Panc1 (cell line): ENCODE results near the gene CDCA7. TPM values are rescaled to one million over a fixed set of nuclear protein-coding genes. Genes with fewer than 3 reads are reported as not detected.

Experiments
- ATAC-seq: fragments of 200-7000 bp; cut with Tn5 transposase; 2 replicates; pipeline ENCODE4 v1.9.1; 2020; ENCODE audit warnings: mild to moderate bottlenecking, moderate library complexity
- Bru-seq: library from RNA; stranded (reverse); fragments of 400-500 nt; gene quantifications from one replicate; lab custom pipeline; 2021; lab: Mats Ljungman, UMichigan
- BruChase-seq, 2 experiments: library from RNA; stranded (reverse); fragments of 400-500 nt; gene quantifications; one replicate each; lab custom pipeline; 2021; lab: Mats Ljungman, UMichigan
- BruUV-seq: library from RNA; stranded (reverse); fragments of 400-500 nt; replicated peaks from 2 replicates; lab custom pipeline; 2021; lab: Mats Ljungman, UMichigan
- CTCF ChIA-PET: fragments of 300-600 bp; sonication (Branson Sonifier 250); formaldehyde crosslinking; loops from one replicate; lab custom pipeline; 2022; ENCODE audit warnings: antibody characterized with exemption; lab: Charles Lee
- POLR2A ChIA-PET: fragments of 300-600 bp; sonication (Branson Sonifier 250); formaldehyde crosslinking; loops from one replicate; lab custom pipeline; 2022; ENCODE audit warnings: antibody characterized with exemption; lab: Charles Lee
- DNase-seq: peaks from one replicate; pipeline ENCODE4 v3.0.0-alpha.2; 2010; ENCODE audit warnings: low read depth, low spot score
- H3K27ac ChIP-seq: 2 replicates; pipeline ENCODE4 v1.5.1; 2011; ENCODE audit warnings: mild to moderate bottlenecking, low read length, inconsistent platforms
- H3K27me3 ChIP-seq: fragments of 200-500 bp; sonication (Bioruptor generic); 2 replicates; pipeline ENCODE4 v1.6.0; 2014; ENCODE audit warnings: low read length, inconsistent platforms; ENCODE audit not compliant: control insufficient read depth, insufficient read depth
- H3K36me3 ChIP-seq: fragments of 200-500 bp; sonication (Bioruptor generic); 2 replicates; pipeline ENCODE4 v1.5.1; 2014; ENCODE audit warnings: inconsistent platforms, mild to moderate bottlenecking, low read length, moderate library complexity; ENCODE audit not compliant: control insufficient read depth, insufficient read depth
- H3K4me1 ChIP-seq: 2 replicates; pipeline ENCODE4 v1.5.1; 2011; ENCODE audit warnings: inconsistent platforms, mild to moderate bottlenecking, low read length, moderate library complexity; ENCODE audit not compliant: control insufficient read depth, insufficient read depth
- H3K4me3 ChIP-seq, 2 experiments: 2 replicates each; pipeline ENCODE4 v1.5.1; 2011 to 2012; ENCODE audit warnings: low read depth in 2 of 2, low read length in 2 of 2, mild to moderate bottlenecking in 2 of 2, inconsistent platforms in 1 of 2, moderate library complexity in 1 of 2
- H3K9me3 ChIP-seq: fragments of 200-500 bp; sonication (Bioruptor generic); 2 replicates; pipeline ENCODE4 v1.5.1; 2014; ENCODE audit warnings: low read depth, mild to moderate bottlenecking, inconsistent platforms, low read length, moderate library complexity; ENCODE audit not compliant: control insufficient read depth, insufficient read depth
- POLR2AphosphoS5 ChIP-seq: IDR thresholded peaks from 2 replicates; pipeline ENCODE4 v1.6.1; 2012; ENCODE audit warnings: mild to moderate bottlenecking, low read depth, low read length, moderate library complexity
- SIN3A ChIP-seq: IDR thresholded peaks from 2 replicates; pipeline ENCODE4 v1.6.1; 2012; ENCODE audit warnings: low read depth, mild to moderate bottlenecking, low read length, moderate library complexity, borderline replicate concordance; ENCODE audit not compliant: insufficient read depth
- TCF7L2 ChIP-seq: IDR thresholded peaks from 2 replicates; pipeline ENCODE4 v1.6.1; 2011; ENCODE audit warnings: mild to moderate bottlenecking, low read depth, low read length, inconsistent platforms
- in situ Hi-C: cut with HindIII; loops from 2 replicates; pipeline ENCODE4 v1.10.0; 2016; ENCODE audit warnings: low sequenced_read_pairs, low pct_unique_long_range_greater_than_20kb
- intact Hi-C: fragments of 100-400 bp; cut with micrococcal nuclease; formaldehyde crosslinking; loops from one replicate; pipeline ENCODE4 v1.10.0; 2022; ENCODE audit not compliant: unreplicated experiment
- long read RNA-seq: library from polyadenylated mRNA; unstranded; transcript quantifications from one replicate; pipeline ENCODE4 v2.0.0, GENCODE V29; 2021; ENCODE audit not compliant: unreplicated experiment
- polyA plus RNA-seq: library from polyadenylated mRNA; unstranded; fragments of >200 nt; gene quantifications from one replicate; pipeline ENCODE4 v1.2.1, GENCODE V29; 2012; ENCODE audit warnings: missing spikeins; ENCODE audit not compliant: insufficient read length
- total RNA-seq: library from RNA; stranded (reverse); gene quantifications from one replicate; pipeline ENCODE4 v1.2.1, GENCODE V29; 2021; ENCODE audit not compliant: unreplicated experiment
- TF ChIP-seq, protein P1 (sequence below): fragments of 450-650 bp; IDR thresholded peaks from 2 replicates; pipeline ENCODE4 v1.5.1; 2017; ENCODE audit warnings: mild to moderate bottlenecking
- TF ChIP-seq, protein P2 (sequence below), 2 experiments: IDR thresholded peaks; 2 replicates each; pipeline ENCODE4 v1.6.1; 2011 to 2012; ENCODE audit warnings: low read depth in 2 of 2, control low read depth in 1 of 2, low read length in 1 of 2, mild to moderate bottlenecking in 1 of 2, moderate library complexity in 1 of 2; ENCODE audit not compliant: insufficient read depth in 1 of 2

CDCA7 gene
- total RNA-seq (60.5 TPM), Bru-seq, nascent RNA (percentile 94 among the genes with signal in this experiment), BruChase-seq, experiment 1, labeled RNA remaining after a 2-hour chase (percentile 94 among the genes with signal in this experiment), BruChase-seq, experiment 2, labeled RNA remaining after a 6-hour chase (percentile 93 among the genes with signal in this experiment)
- 38.8 TPM for polyA plus RNA-seq
- long read RNA-seq, transcript CDCA7-202 (9 exons, 2,500 nt), result major isoform, 97 of 164 reads
- long read RNA-seq, transcript CDCA7-201 (10 exons, 2,789 nt), result minor isoform, 23 of 164 reads
- long read RNA-seq, partial matches to known transcripts, result 24 of 164 reads
- long read RNA-seq, other reads (novel, unspliced or antisense), result 17 of 164 reads

DNA sequence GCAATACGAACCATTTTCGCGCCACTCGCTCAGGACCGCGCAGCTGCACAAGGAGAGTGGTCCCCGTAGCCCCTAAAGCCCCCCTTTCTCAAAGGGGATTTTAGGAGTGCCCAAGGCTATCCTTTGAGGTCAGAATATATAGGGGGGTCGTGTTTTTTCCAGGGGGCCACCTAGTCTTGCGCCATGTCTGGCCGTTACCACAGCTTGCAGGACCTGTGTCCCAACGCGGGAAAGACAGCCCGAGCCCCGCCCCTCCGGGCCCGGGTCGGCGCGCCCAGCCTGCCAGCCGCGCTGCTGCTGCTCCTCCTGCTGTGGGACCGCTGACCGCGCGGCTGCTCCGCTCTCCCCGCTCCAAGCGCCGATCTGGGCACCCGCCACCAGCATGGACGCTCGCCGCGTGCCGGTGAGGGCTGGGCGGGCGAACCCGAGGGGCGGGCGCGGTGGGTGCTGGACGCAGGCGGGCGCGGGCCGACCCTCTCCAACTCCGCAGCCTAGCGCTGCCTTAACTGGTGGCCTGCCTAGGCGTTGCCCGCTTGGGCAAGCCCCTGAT is at the start of gene CDCA7:
Gene CDCA7 (plus strand): TSS at position 291 of the 550 bp plus-strand sequence. CDS start 92 bp downstream, at position 383.
- DNase-seq (peak; percentile 54), ATAC-seq (peak; percentile 89)
- TF ChIP-seq POLR2AphosphoS5 (peak; percentile 43), SIN3A (0 out of 2 replicates have a peak, but pooled peaks have one; percentile 45), TCF7L2 (no peak)
- TF ChIP-seq, protein P1, sequence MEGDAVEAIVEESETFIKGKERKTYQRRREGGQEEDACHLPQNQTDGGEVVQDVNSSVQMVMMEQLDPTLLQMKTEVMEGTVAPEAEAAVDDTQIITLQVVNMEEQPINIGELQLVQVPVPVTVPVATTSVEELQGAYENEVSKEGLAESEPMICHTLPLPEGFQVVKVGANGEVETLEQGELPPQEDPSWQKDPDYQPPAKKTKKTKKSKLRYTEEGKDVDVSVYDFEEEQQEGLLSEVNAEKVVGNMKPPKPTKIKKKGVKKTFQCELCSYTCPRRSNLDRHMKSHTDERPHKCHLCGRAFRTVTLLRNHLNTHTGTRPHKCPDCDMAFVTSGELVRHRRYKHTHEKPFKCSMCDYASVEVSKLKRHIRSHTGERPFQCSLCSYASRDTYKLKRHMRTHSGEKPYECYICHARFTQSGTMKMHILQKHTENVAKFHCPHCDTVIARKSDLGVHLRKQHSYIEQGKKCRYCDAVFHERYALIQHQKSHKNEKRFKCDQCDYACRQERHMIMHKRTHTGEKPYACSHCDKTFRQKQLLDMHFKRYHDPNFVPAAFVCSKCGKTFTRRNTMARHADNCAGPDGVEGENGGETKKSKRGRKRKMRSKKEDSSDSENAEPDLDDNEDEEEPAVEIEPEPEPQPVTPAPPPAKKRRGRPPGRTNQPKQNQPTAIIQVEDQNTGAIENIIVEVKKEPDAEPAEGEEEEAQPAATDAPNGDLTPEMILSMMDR, result no peak
- Histone ChIP-seq H3K9me3 (no peaks in the 10 kb centered on the region), H3K36me3 (peaks cover 13% of the 10 kb centered on the region; the same call in 1 of the 2 replicates), H3K27ac (peak within 1 kb of the TSS; percentile 98), H3K27me3 (no peaks in the 10 kb centered on the region), H3K4me1 (peaks cover 32% of the 10 kb centered on the region), H3K4me3 (peak within 1 kb of the TSS; percentile 77 to 87)
- ChIA-PET CTCF (interaction anchor here (0.6 kb wide), 1 partner anchor 328 kb away, joined by 4 read pairs; no protein-coding TSS in a partner anchor), POLR2A (no interaction called here)
- BruUV-seq, result no TSS peak
- intact Hi-C loops, result no loop called here
- in situ Hi-C loops, result no loop called here

DNA sequence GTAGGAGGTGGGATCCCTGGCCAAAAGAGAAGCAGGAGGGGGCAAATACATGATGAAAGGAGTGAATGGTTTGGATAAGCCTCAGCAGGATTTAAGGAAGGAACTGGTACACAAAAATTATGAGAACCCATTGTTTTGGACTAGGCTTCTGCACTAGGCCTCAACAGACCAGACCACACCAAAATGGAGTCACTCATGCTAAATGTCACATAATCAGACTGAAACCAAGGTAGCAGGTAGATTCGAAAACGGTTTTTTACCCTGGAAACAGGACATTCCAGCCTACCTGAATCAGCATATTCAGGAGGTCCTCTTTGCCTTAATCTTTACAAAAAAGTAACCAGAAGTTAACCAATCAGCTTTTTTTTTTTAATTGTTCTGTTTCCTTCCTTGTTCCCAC is 49.4 kb upstream of the CDCA7 start:
- Histone ChIP-seq H3K27ac (no peak overlapping the region), H3K9me3 (no peaks in the 10 kb centered on the region), H3K27me3 (no peaks in the 10 kb centered on the region), H3K4me3 (no peak overlapping the region), H3K36me3 (no peaks in the 10 kb centered on the region), H3K4me1 (no peaks in the 10 kb centered on the region; the same call in 1 of the 2 replicates)
- no peak for DNase-seq
- TF ChIP-seq, protein P2, sequence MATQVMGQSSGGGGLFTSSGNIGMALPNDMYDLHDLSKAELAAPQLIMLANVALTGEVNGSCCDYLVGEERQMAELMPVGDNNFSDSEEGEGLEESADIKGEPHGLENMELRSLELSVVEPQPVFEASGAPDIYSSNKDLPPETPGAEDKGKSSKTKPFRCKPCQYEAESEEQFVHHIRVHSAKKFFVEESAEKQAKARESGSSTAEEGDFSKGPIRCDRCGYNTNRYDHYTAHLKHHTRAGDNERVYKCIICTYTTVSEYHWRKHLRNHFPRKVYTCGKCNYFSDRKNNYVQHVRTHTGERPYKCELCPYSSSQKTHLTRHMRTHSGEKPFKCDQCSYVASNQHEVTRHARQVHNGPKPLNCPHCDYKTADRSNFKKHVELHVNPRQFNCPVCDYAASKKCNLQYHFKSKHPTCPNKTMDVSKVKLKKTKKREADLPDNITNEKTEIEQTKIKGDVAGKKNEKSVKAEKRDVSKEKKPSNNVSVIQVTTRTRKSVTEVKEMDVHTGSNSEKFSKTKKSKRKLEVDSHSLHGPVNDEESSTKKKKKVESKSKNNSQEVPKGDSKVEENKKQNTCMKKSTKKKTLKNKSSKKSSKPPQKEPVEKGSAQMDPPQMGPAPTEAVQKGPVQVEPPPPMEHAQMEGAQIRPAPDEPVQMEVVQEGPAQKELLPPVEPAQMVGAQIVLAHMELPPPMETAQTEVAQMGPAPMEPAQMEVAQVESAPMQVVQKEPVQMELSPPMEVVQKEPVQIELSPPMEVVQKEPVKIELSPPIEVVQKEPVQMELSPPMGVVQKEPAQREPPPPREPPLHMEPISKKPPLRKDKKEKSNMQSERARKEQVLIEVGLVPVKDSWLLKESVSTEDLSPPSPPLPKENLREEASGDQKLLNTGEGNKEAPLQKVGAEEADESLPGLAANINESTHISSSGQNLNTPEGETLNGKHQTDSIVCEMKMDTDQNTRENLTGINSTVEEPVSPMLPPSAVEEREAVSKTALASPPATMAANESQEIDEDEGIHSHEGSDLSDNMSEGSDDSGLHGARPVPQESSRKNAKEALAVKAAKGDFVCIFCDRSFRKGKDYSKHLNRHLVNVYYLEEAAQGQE (IDR thresholded peaks at IDR 0.05; ENCODE audit: insufficient read depth in 1 of 2, low read depth in 2 of 2, low read length in 1 of 2), result no peak
- TF ChIP-seq SIN3A (no peak), POLR2AphosphoS5 (no peak), TCF7L2 (no peak)
- TF ChIP-seq, protein P1, result no peak
- intact Hi-C loops (no loop called here), in situ Hi-C loops (no loop called here)
- ATAC-seq, result no peak
- ChIA-PET CTCF (interaction anchor here (0.5 kb wide), 1 partner anchor 171 kb away, joined by 3 read pairs; no protein-coding TSS in a partner anchor), POLR2A (no interaction called here)
- no TSS peak for BruUV-seq
